GM18520 (cell line): ENCODE results near the gene CD3G.
A peak's percentile ranks its signal among the peaks of the same experiment; 100 is the strongest.
"Not testable (repeated sequence)": the region's sequence is repeated elsewhere in the genome, so short reads cannot be mapped to it uniquely, and the experiment has no call there.

Experiments
- ATAC-seq: cut with Tn5 transposase; IDR thresholded peaks from one replicate; pipeline ENCODE4 v1.9.1; 2021; ENCODE audit not compliant: unreplicated experiment

Gene CD3G

GRCh38 chr11:118375978-118376377 is 31.8 kb downstream of the CD3G start:
- ATAC-seq = no peak

- ATAC-seq = no peak
Observed at GRCh38 chr11:118379497-118379896, 35.4 kb downstream of the CD3G start.

- ATAC-seq = no peak
Observed at GRCh38 chr11:118380571-118380970, 36.4 kb downstream of the CD3G start.

- no peak for ATAC-seq
Observed at GRCh38 chr11:118382954-118383353, 38.8 kb downstream of the CD3G start.

- no peak for ATAC-seq
Observed at GRCh38 chr11:118383657-118384056, 39.5 kb downstream of the CD3G start.

- ATAC-seq = no peak
Observed at GRCh38 chr11:118396097-118396501, 52.0 kb downstream of the CD3G start.

- no peak for ATAC-seq
Observed at GRCh38 chr11:118397448-118397847, 53.3 kb downstream of the CD3G start.

- no peak for ATAC-seq
Observed at GRCh38 chr11:118398791-118399559, 54.8 kb downstream of the CD3G start.

- ATAC-seq = peak; percentile 38
Observed at GRCh38 chr11:118401151-118401879, 57.2 kb downstream of the CD3G start, which contains the start of gene ATP5MG. ATP5MG (plus strand) TSS chr11:118401606; CDS start chr11:118401666, 60 bp downstream.

GRCh38 chr11:118401880-118402590 is 57.9 kb downstream of the CD3G start:
- ATAC-seq = no peak

GRCh38 chr11:118402594-118402993 is 58.5 kb downstream of the CD3G start:
- ATAC-seq = not testable (repeated sequence)
